Esophagus squamous epithelium (tissue), 4 donors: ENCODE data around the gene CELSR1.

ENCODE experiments used
- CTCF ChIP-seq, 6 experiments: fragments of 450-650 bp in 4 of 6; fragments of 200-600 bp in 2 of 6; sonication (generic) in 2 of 6; IDR thresholded peaks; one replicate each; pipeline ENCODE4 v1.5.1; 2016 to 2019; ENCODE audit warnings: antibody characterized with exemption in 6 of 6, mild to moderate bottlenecking in 4 of 6, moderate library complexity in 4 of 6
- POLR2A ChIP-seq, 4 donors: fragments of 450-650 bp; IDR thresholded peaks; one replicate each; pipeline ENCODE4 v1.6.1; 2017; ENCODE audit warnings: antibody characterized with exemption in 4 of 4, mild to moderate bottlenecking in 4 of 4, moderate library complexity in 3 of 4

GRCh38 chr22:46354993-46355305, 182.5 kb downstream of the CELSR1 start:
- no peak for TF ChIP-seq CTCF (IDR thresholded peaks at IDR 0.05)
- TF ChIP-seq POLR2A (IDR thresholded peaks at IDR 0.05) = no peak
